HG02981 (cell line): ENCODE measurements around the gene ANKRD33B.
"Not testable (repeated sequence)": the region's sequence is repeated elsewhere in the genome, so short reads cannot be mapped to it uniquely, and the experiment has no call there.

Source experiments
- ATAC-seq: cut with Tn5 transposase; IDR thresholded peaks from one replicate; pipeline ENCODE4 v1.9.1; 2021; ENCODE audit warnings: mild to moderate bottlenecking, moderate library complexity; ENCODE audit not compliant: unreplicated experiment

ANKRD33B gene

GRCh38 chr5:10611290-10611689 lies 47.4 kb downstream of the ANKRD33B start:
- no peak for ATAC-seq

- ATAC-seq, result no peak
Measured at GRCh38 chr5:10612251-10612650, 48.4 kb downstream of the ANKRD33B start.

- no peak for ATAC-seq
Measured at GRCh38 chr5:10615693-10616092, 51.8 kb downstream of the ANKRD33B start.

- ATAC-seq, result no peak
Measured at GRCh38 chr5:10617103-10617502, 53.2 kb downstream of the ANKRD33B start.

GRCh38 chr5:10618311-10618710 lies 54.4 kb downstream of the ANKRD33B start:
- no peak for ATAC-seq

GRCh38 chr5:10619649-10620048 lies 55.8 kb downstream of the ANKRD33B start:
- ATAC-seq, result no peak

- ATAC-seq, result no peak
Measured at GRCh38 chr5:10620346-10620745, 56.5 kb downstream of the ANKRD33B start.

GRCh38 chr5:10621832-10622231 lies 58.0 kb downstream of the ANKRD33B start:
- no peak for ATAC-seq

GRCh38 chr5:10622810-10623209 lies 58.9 kb downstream of the ANKRD33B start:
- ATAC-seq, result no peak

GRCh38 chr5:10623305-10623910 lies 59.5 kb downstream of the ANKRD33B start:
- no peak for ATAC-seq

GRCh38 chr5:10624206-10624605 lies 60.3 kb downstream of the ANKRD33B start:
- no peak for ATAC-seq

- no peak for ATAC-seq
Measured at GRCh38 chr5:10624679-10625078, 60.8 kb downstream of the ANKRD33B start.

- no peak for ATAC-seq
Measured at GRCh38 chr5:10625700-10626472, 62.0 kb downstream of the ANKRD33B start.

GRCh38 chr5:10626473-10627013 lies 62.7 kb downstream of the ANKRD33B start:
- ATAC-seq, result no peak

- peak; percentile 7 for ATAC-seq
Measured at GRCh38 chr5:10627160-10627701, 63.4 kb downstream of the ANKRD33B start.

- no peak for ATAC-seq
Measured at GRCh38 chr5:10628601-10629000, 64.7 kb downstream of the ANKRD33B start.

GRCh38 chr5:10629682-10630081 lies 65.8 kb downstream of the ANKRD33B start:
- no peak for ATAC-seq

- ATAC-seq, result no peak
Measured at GRCh38 chr5:10630126-10630525, 66.3 kb downstream of the ANKRD33B start.

- ATAC-seq, result not testable (repeated sequence)
Measured at GRCh38 chr5:10630744-10631143, 66.9 kb downstream of the ANKRD33B start.

- peak; percentile 2 for ATAC-seq
Measured at GRCh38 chr5:10631316-10631996, 67.6 kb downstream of the ANKRD33B start.

GRCh38 chr5:10632110-10632761 lies 68.4 kb downstream of the ANKRD33B start:
- peak; percentile 38 for ATAC-seq
